Measurements from ENCODE around the gene ZRANB1. TPM values are rescaled to one million over a fixed set of nuclear protein-coding genes. Genes with fewer than 3 reads are reported as not detected.

The ZRANB1 gene
- total and polyA plus RNA-seq, 2 of the 13 experiments (the other 11 are each of a cell fraction or from before 2014, with no cell fraction given), result 10.3 to 19.6 TPM

DNA sequence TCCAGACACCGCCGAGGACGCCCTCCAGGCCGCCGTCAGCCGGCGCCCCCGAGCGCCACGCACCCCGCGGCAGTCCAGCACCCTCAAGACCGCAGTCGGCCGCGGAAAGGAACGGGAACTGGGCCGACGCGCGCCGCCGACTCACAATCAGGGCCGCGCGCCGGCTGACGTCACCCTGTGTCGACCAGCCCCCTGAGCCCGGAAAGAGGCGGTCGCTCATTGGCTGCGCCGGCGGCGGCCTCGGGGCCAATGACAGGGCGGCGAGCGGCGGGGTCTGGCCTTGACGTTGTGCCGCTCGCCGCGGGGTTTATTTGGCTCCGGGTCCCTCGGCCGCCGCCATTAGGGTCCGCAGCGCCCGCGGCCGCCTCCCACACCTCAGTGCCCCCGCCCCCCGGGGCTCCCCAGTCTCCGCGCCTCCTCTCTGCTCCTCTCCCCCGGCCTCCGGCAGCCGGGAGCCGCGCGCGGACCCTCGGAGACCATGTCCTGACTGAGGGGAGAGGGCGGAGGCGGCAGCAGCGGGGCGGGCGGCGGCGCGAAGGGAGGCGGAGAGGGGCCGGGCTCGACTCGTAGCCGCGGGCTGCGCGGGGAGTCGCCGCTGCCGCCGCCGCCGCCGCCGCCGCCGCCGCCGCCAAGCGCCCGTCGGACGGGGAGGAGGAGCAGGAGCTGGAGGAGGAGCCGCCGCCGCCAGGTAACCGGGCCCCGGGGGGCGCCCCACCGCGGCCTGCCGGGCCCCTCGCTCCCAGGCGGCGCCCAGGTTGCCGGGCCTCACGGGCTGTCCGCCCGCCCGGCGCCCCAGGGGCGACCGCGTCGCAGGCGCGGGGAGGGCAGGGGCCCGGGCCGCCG is 25.1 kb upstream of the ZRANB1 start (continued):
- TF ChIP-seq STAG1 (CRISPR knock-in tag; IDR thresholded peaks at IDR 0.05) (peak; percentile 7; the same call in 1 of the 2 replicates), ISL2 (CRISPR knock-in tag; IDR thresholded peaks at IDR 0.05) (peak; percentile 68; the same call in 1 of the 2 replicates), ZIK1 (CRISPR knock-in tag; IDR thresholded peaks at IDR 0.05; ENCODE audit: borderline replicate concordance, low read depth) (no peak), CEBPG (CRISPR knock-in tag; IDR thresholded peaks at IDR 0.05) (no peak), ATF7-NPFF (CRISPR knock-in tag; IDR thresholded peaks at IDR 0.05; ENCODE audit: low read depth) (peak; percentile 68; the same call in 1 of the 2 replicates), RXRA (CRISPR knock-in tag; IDR thresholded peaks at IDR 0.05) (peak; percentile 47; the same call in 1 of the 2 replicates), ZNF547 (CRISPR knock-in tag; IDR thresholded peaks at IDR 0.05) (peak; percentile 83; the same call in 1 of the 2 replicates), HNF4A (CRISPR knock-in tag; IDR thresholded peaks at IDR 0.05) (peak; percentile 28; the same call in 1 of the 2 replicates)
- TF ChIP-seq, protein P1, sequence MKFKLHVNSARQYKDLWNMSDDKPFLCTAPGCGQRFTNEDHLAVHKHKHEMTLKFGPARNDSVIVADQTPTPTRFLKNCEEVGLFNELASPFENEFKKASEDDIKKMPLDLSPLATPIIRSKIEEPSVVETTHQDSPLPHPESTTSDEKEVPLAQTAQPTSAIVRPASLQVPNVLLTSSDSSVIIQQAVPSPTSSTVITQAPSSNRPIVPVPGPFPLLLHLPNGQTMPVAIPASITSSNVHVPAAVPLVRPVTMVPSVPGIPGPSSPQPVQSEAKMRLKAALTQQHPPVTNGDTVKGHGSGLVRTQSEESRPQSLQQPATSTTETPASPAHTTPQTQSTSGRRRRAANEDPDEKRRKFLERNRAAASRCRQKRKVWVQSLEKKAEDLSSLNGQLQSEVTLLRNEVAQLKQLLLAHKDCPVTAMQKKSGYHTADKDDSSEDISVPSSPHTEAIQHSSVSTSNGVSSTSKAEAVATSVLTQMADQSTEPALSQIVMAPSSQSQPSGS (CRISPR knock-in tag; IDR thresholded peaks at IDR 0.05), result peak; percentile 98
- TF ChIP-seq, protein P2, sequence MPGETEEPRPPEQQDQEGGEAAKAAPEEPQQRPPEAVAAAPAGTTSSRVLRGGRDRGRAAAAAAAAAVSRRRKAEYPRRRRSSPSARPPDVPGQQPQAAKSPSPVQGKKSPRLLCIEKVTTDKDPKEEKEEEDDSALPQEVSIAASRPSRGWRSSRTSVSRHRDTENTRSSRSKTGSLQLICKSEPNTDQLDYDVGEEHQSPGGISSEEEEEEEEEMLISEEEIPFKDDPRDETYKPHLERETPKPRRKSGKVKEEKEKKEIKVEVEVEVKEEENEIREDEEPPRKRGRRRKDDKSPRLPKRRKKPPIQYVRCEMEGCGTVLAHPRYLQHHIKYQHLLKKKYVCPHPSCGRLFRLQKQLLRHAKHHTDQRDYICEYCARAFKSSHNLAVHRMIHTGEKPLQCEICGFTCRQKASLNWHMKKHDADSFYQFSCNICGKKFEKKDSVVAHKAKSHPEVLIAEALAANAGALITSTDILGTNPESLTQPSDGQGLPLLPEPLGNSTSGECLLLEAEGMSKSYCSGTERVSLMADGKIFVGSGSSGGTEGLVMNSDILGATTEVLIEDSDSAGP (CRISPR knock-in tag; IDR thresholded peaks at IDR 0.05; ENCODE audit: borderline replicate concordance), result peak; percentile 80; the same call in 1 of the 2 replicates
- TF ChIP-seq, protein P3, sequence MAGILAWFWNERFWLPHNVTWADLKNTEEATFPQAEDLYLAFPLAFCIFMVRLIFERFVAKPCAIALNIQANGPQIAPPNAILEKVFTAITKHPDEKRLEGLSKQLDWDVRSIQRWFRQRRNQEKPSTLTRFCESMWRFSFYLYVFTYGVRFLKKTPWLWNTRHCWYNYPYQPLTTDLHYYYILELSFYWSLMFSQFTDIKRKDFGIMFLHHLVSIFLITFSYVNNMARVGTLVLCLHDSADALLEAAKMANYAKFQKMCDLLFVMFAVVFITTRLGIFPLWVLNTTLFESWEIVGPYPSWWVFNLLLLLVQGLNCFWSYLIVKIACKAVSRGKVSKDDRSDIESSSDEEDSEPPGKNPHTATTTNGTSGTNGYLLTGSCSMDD (CRISPR knock-in tag; IDR thresholded peaks at IDR 0.05), result no peak
- TF ChIP-seq, protein P4, sequence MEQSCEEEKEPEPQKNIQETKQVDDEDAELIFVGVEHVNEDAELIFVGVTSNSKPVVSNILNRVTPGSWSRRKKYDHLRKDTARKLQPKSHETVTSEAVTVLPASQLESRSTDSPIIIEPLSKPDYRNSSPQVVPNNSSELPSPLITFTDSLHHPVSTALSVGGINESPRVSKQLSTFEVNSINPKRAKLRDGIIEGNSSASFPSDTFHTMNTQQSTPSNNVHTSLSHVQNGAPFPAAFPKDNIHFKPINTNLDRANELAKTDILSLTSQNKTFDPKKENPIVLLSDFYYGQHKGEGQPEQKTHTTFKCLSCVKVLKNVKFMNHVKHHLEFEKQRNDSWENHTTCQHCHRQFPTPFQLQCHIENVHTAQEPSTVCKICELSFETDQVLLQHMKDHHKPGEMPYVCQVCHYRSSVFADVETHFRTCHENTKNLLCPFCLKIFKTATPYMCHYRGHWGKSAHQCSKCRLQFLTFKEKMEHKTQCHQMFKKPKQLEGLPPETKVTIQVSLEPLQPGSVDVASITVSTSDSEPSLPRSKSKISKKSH (CRISPR knock-in tag; IDR thresholded peaks at IDR 0.05; ENCODE audit: borderline replicate concordance), result peak; percentile 63; the same call in 1 of the 2 replicates

Measured in HepG2 (cell line).